PFSK-1 (cell line): ENCODE data around the gene HNRNPF.

Experiments
- FOXP2 ChIP-seq: optimal IDR thresholded peaks from 2 replicates; pipeline ENCODE3; 2011; ENCODE audit warnings: borderline replicate concordance, control low read depth, inconsistent platforms; ENCODE audit not compliant: insufficient read depth; ENCODE audit errors: extremely low read length, extremely low read depth
- POLR2AphosphoS5 ChIP-seq: IDR thresholded peaks from 2 replicates; pipeline ENCODE4 v1.6.1; 2012; ENCODE audit warnings: low read depth, mild to moderate bottlenecking, control low read depth, low read length, moderate library complexity
- SIN3A ChIP-seq: IDR thresholded peaks from 2 replicates; pipeline ENCODE4 v1.6.1; 2012; ENCODE audit warnings: mild to moderate bottlenecking, low read length, moderate library complexity, borderline replicate concordance; ENCODE audit not compliant: insufficient read depth
- TAF1 ChIP-seq: IDR thresholded peaks from 2 replicates; pipeline ENCODE4 v1.6.1; 2012; ENCODE audit warnings: low read length, control low read depth, borderline replicate concordance; ENCODE audit not compliant: insufficient read depth
- TF ChIP-seq, protein P1 (sequence below), 2 experiments: IDR thresholded peaks; 2 replicates each; pipeline versions ENCODE4 v1.6.1 to v1.8.0; 2011 to 2012; ENCODE audit warnings: low read depth in 2 of 2, low read length in 2 of 2, control low read depth in 1 of 2, inconsistent platforms in 1 of 2, mild to moderate bottlenecking in 1 of 2, moderate library complexity in 1 of 2; ENCODE audit not compliant: insufficient read depth in 1 of 2

The HNRNPF gene

DNA sequence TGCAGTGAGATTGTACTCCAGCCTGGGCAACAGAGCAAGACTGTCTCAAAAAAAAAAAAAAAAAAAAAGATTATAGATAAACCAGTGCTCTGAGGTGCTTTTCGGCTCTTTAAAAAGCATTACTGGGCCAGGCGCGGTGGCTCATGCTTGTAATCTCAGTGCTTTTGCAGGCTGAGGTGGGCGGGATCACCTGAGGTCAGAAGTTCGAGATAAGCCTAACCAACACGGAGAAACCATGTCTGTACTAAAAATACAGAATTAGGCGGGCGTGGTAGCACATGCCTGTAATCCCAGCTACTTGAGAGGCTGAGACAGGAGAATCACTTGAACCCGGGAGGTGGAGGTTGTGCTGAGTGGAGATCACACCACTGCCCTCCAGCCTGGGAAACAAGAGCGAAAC lies 6.6 kb upstream of the HNRNPF start:
- TF ChIP-seq SIN3A: no peak
- no peak for TF ChIP-seq TAF1
- TF ChIP-seq, protein P1, sequence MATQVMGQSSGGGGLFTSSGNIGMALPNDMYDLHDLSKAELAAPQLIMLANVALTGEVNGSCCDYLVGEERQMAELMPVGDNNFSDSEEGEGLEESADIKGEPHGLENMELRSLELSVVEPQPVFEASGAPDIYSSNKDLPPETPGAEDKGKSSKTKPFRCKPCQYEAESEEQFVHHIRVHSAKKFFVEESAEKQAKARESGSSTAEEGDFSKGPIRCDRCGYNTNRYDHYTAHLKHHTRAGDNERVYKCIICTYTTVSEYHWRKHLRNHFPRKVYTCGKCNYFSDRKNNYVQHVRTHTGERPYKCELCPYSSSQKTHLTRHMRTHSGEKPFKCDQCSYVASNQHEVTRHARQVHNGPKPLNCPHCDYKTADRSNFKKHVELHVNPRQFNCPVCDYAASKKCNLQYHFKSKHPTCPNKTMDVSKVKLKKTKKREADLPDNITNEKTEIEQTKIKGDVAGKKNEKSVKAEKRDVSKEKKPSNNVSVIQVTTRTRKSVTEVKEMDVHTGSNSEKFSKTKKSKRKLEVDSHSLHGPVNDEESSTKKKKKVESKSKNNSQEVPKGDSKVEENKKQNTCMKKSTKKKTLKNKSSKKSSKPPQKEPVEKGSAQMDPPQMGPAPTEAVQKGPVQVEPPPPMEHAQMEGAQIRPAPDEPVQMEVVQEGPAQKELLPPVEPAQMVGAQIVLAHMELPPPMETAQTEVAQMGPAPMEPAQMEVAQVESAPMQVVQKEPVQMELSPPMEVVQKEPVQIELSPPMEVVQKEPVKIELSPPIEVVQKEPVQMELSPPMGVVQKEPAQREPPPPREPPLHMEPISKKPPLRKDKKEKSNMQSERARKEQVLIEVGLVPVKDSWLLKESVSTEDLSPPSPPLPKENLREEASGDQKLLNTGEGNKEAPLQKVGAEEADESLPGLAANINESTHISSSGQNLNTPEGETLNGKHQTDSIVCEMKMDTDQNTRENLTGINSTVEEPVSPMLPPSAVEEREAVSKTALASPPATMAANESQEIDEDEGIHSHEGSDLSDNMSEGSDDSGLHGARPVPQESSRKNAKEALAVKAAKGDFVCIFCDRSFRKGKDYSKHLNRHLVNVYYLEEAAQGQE (IDR thresholded peaks at IDR 0.05; ENCODE audit: insufficient read depth in 1 of 2, low read depth in 2 of 2, low read length in 2 of 2): no peak
- TF ChIP-seq FOXP2: no peak
- TF ChIP-seq POLR2AphosphoS5: no peak

GRCh38 chr10:43411536-43411935 lies 2.5 kb upstream of the HNRNPF start:
- TF ChIP-seq, protein P1 (IDR thresholded peaks at IDR 0.05; ENCODE audit: insufficient read depth in 1 of 2, low read depth in 2 of 2, low read length in 2 of 2): no peak
- TF ChIP-seq FOXP2 (no peak), SIN3A (no peak), POLR2AphosphoS5 (no peak), TAF1 (no peak)

DNA sequence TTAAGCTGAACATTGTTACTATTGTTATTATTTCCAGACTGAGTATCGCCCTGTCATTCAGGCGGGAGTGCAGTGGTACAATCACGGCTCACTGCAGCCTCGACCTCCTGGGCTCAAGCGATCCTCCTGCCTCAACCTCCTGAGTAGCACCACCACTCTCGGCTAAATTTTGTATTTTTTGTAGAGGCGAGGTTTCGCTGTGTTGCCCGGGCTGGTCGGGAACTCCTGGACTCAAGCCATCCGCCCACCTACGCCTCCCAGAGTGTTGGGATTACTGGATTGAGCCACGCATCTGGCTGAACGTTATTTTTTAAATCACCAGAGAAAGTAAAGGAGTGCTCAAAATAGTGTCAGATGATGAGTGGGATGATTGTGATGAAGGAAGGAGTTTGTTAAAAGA lies 1.4 kb upstream of the HNRNPF start:
- TF ChIP-seq SIN3A: no peak
- no peak for TF ChIP-seq POLR2AphosphoS5
- no peak for TF ChIP-seq FOXP2
- TF ChIP-seq TAF1: no peak

GRCh38 chr10:43409385-43410109 lies 561 bp upstream of the HNRNPF start:
- TF ChIP-seq TAF1 (no peak), POLR2AphosphoS5 (no peak), FOXP2 (no peak), SIN3A (no peak)
- TF ChIP-seq, protein P1 (IDR thresholded peaks at IDR 0.05; ENCODE audit: insufficient read depth in 1 of 2, low read depth in 2 of 2, low read length in 2 of 2): no peak

- TF ChIP-seq SIN3A: no peak
- TF ChIP-seq, protein P1 (IDR thresholded peaks at IDR 0.05; ENCODE audit: insufficient read depth in 1 of 2, low read depth in 2 of 2, low read length in 2 of 2): no peak
- no peak for TF ChIP-seq POLR2AphosphoS5
- TF ChIP-seq FOXP2: no peak
- no peak for TF ChIP-seq TAF1
Measured at GRCh38 chr10:43408331-43408709, 666 bp downstream of the HNRNPF start.
